Fibroblast of lung (primary cell): ENCODE measurements around the gene LRRC8D. TPM values are rescaled to one million over a fixed set of nuclear protein-coding genes. Genes with fewer than 3 reads are reported as not detected.

Experiments used
- DNase-seq, 2 donors: peaks; one replicate each; pipeline versions ENCODE4 v3.0.0 to v3.0.0-alpha.2; 2010; ENCODE audit warnings: low read depth in 2 of 2
- H2AFZ ChIP-seq: 2 replicates; pipeline ENCODE4 v1.5.1; 2012; ENCODE audit warnings: low read length, control low read depth, inconsistent platforms
- H3K27ac ChIP-seq: 2 replicates; pipeline ENCODE4 v1.5.1; 2011; ENCODE audit warnings: low read length, control low read depth; ENCODE audit not compliant: insufficient read depth
- H3K27me3 ChIP-seq: 2 replicates; pipeline ENCODE4 v1.5.1; 2011; ENCODE audit warnings: mild to moderate bottlenecking, low read length; ENCODE audit not compliant: control insufficient read depth, insufficient read depth
- H3K36me3 ChIP-seq: 2 replicates; pipeline ENCODE4 v1.5.1; 2011; ENCODE audit warnings: low read length; ENCODE audit not compliant: control insufficient read depth, insufficient read depth
- H3K4me1 ChIP-seq: 2 replicates; pipeline ENCODE4 v1.5.1; 2011; ENCODE audit warnings: low read length; ENCODE audit not compliant: control insufficient read depth, insufficient read depth; ENCODE audit errors: extremely low read depth
- H3K4me2 ChIP-seq: 2 replicates; pipeline ENCODE4 v1.5.1; 2011; ENCODE audit warnings: low read length, control low read depth; ENCODE audit not compliant: insufficient read depth; ENCODE audit errors: extremely low read depth
- H3K4me3 ChIP-seq, 4 experiments: fragments of 200-600 bp in 1 of 4; sonication (generic) in 1 of 4; replicated peaks in 1 of 4; 2 replicates each; pipeline ENCODE4 v1.5.1; 2011 to 2016; ENCODE audit warnings: low read length in 4 of 4, low read depth in 3 of 4, mild to moderate bottlenecking in 3 of 4, control low read depth in 2 of 4, inconsistent platforms in 1 of 4, mixed read lengths in 1 of 4; ENCODE audit not compliant: insufficient read depth in 1 of 4; ENCODE audit errors: control extremely low read depth in 1 of 4
- H3K79me2 ChIP-seq: 2 replicates; pipeline ENCODE4 v1.5.1; 2012; ENCODE audit warnings: mild to moderate bottlenecking, low read length, inconsistent platforms; ENCODE audit not compliant: control insufficient read depth, insufficient read depth
- H3K9ac ChIP-seq: 2 replicates; pipeline ENCODE4 v1.5.1; 2011; ENCODE audit warnings: mild to moderate bottlenecking, low read length, control low read depth; ENCODE audit not compliant: insufficient read depth
- H3K9me3 ChIP-seq: 2 replicates; pipeline ENCODE4 v1.5.1; 2012; ENCODE audit warnings: low read depth, low read length; ENCODE audit not compliant: control insufficient read depth, insufficient read depth
- H4K20me1 ChIP-seq: 2 replicates; pipeline ENCODE4 v1.5.1; 2011; ENCODE audit warnings: low read length; ENCODE audit not compliant: control insufficient read depth, insufficient read depth; ENCODE audit errors: extremely low read depth
- CTCF ChIP-seq, 2 donors: IDR thresholded peaks in 1 of 2; conservative IDR thresholded peaks in 1 of 2; 1 replicate in 1 of 2; 2 replicates in 1 of 2; pipeline ENCODE4 v1.5.1; 2011 to 2012; ENCODE audit warnings: low read length in 2 of 2, control low read depth in 1 of 2, inconsistent platforms in 1 of 2, low read depth in 1 of 2, mild to moderate bottlenecking in 1 of 2
- EZH2 ChIP-seq: IDR thresholded peaks from 2 replicates; pipeline ENCODE4 v1.5.1; 2012; ENCODE audit warnings: low read length, control low read depth, mild to moderate bottlenecking; ENCODE audit errors: missing control alignments
- polyA plus RNA-seq, 2 donors: library from polyadenylated mRNA; depleted of rRNA in 1 of 2; stranded (reverse) in 1 of 2; unstranded in 1 of 2; fragments of >200 nt; gene quantifications; 2 replicates each; pipeline ENCODE4 v1.2.1, GENCODE V29; 2011 to 2012; ENCODE audit warnings: missing spikeins in 1 of 2
- total RNA-seq: library from RNA; depleted of rRNA; stranded (reverse); fragments of >200 nt; gene quantifications from 2 replicates; pipeline ENCODE4 v1.2.1, GENCODE V29; 2014

Gene LRRC8D
- total and polyA plus RNA-seq, 2 donors (not counting 1 experiment from before 2014, with no cell fraction given) = 41.0 to 58.1 TPM

- Histone ChIP-seq H3K9me3 (no peaks in the 10 kb centered on the region), H4K20me1 (no peaks in the 10 kb centered on the region), H3K79me2 (no peaks in the 10 kb centered on the region), H3K4me1 (no peaks in the 10 kb centered on the region), H3K27me3 (no peaks in the 10 kb centered on the region), H3K27ac (no peak overlapping the region), H3K4me3 (no peak overlapping the region), H3K36me3 (no peaks in the 10 kb centered on the region), H3K4me2 (no peak overlapping the region), H3K9ac (no peak overlapping the region), H2AFZ (no peak overlapping the region)
- no peak for DNase-seq
- TF ChIP-seq EZH2 = no peak
- no peak for TF ChIP-seq CTCF (conservative IDR thresholded peaks at IDR 0.05 in 1 of 2, IDR thresholded peaks at IDR 0.05 in 1 of 2; ENCODE audit: low read depth in 1 of 2, low read length in 2 of 2)
These were observed 20.7 kb upstream of the LRRC8D start for GRCh38 chr1:89800022-89800655.

GRCh38 chr1:89800718-89801117 is 20.1 kb upstream of the LRRC8D start:
- Histone ChIP-seq H3K4me3 (no peak overlapping the region), H3K27ac (no peak overlapping the region), H3K4me2 (no peak overlapping the region), H3K27me3 (no peaks in the 10 kb centered on the region), H3K36me3 (no peaks in the 10 kb centered on the region), H3K4me1 (no peaks in the 10 kb centered on the region), H2AFZ (no peak overlapping the region), H3K9me3 (no peaks in the 10 kb centered on the region), H3K9ac (no peak overlapping the region), H4K20me1 (no peaks in the 10 kb centered on the region), H3K79me2 (no peaks in the 10 kb centered on the region)
- no peak for DNase-seq
- TF ChIP-seq EZH2 (no peak), CTCF (conservative IDR thresholded peaks at IDR 0.05 in 1 of 2, IDR thresholded peaks at IDR 0.05 in 1 of 2; ENCODE audit: low read depth in 1 of 2, low read length in 2 of 2) (no peak)

- no peak overlapping the region for H3K9ac ChIP-seq
- H3K9me3 ChIP-seq = no peaks in the 10 kb centered on the region
- no peak overlapping the region for H3K27ac ChIP-seq
- H3K4me3 ChIP-seq = no peak overlapping the region
- H3K36me3 ChIP-seq = no peaks in the 10 kb centered on the region
- H3K4me2 ChIP-seq = no peak overlapping the region
- no peaks in the 10 kb centered on the region for H3K79me2 ChIP-seq
- DNase-seq = no peak
- H3K27me3 ChIP-seq = no peaks in the 10 kb centered on the region
- no peak for TF ChIP-seq EZH2
- no peak for TF ChIP-seq CTCF (conservative IDR thresholded peaks at IDR 0.05 in 1 of 2, IDR thresholded peaks at IDR 0.05 in 1 of 2; ENCODE audit: low read depth in 1 of 2, low read length in 2 of 2)
- no peaks in the 10 kb centered on the region for H3K4me1 ChIP-seq
- no peak overlapping the region for H2AFZ ChIP-seq
- H4K20me1 ChIP-seq = no peaks in the 10 kb centered on the region
These were observed 18.8 kb upstream of the LRRC8D start for GRCh38 chr1:89802051-89802450.
